GM19099 (cell line): Measurements from ENCODE around the gene UNC79.

Experiments used
- POLR2A ChIP-seq: IDR thresholded peaks from 3 replicates; pipeline ENCODE4 v1.6.1; 2011; ENCODE audit warnings: low read depth; ENCODE audit not compliant: insufficient read length; ENCODE audit errors: extremely low read depth

The UNC79 gene

DNA sequence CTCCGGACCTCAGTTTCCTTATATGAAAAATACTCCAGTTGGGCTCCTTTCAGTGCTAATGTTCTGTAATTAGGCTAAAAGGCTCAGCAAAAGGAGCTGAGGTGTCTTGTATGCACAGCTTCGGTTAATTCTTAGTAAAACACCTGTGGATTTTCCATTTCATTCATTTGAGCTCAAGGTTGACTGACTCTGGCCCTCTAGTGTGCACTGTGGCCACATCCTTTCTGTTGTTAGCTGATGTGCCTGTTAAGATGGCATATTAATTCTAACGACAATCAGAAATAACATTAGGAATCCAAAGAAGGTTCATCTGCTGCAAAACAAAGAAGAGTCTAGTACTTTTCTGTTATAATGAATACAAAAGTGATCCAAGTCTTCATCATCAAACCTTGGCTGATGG lies 45.6 kb downstream of the UNC79 start:
- TF ChIP-seq POLR2A, result no peak

DNA sequence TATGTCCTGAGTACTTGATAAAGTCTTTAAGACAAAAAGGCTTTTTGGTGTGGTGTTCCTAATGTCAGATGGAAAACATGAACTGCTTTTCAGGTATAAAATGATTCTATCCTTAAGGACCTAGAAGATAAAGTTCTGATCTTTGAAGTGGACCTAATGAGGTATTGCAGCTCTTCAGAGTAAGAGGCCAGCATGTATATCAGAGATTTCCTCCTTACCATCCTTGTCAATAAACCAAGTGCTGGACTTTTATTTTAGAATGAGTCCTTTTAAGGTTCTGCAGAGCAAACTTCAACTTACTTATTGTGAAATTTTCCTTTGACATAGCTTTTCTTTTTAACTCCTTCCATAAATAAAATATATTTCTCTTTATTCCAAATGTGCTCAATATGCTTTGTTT lies 50.1 kb downstream of the UNC79 start:
- TF ChIP-seq POLR2A, result no peak

DNA sequence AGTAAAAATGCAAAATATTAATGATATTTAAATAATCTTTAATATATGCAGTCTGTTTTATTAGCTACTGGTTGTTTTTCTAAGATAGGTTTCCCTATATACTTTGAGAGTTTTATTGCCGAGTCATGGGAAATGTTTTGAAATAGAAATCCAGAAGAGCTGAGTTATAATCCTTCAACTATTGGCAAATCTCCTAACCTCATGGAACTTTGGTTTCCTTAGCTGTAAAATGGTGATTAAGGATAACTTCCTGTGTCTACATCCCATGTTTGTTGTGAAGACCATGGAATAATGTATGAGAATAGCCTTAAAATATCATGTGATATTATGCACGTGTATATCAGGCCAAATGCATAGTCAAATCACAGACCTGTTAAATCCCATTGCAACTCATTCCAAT lies 51.0 kb downstream of the UNC79 start:
- no peak for TF ChIP-seq POLR2A

DNA sequence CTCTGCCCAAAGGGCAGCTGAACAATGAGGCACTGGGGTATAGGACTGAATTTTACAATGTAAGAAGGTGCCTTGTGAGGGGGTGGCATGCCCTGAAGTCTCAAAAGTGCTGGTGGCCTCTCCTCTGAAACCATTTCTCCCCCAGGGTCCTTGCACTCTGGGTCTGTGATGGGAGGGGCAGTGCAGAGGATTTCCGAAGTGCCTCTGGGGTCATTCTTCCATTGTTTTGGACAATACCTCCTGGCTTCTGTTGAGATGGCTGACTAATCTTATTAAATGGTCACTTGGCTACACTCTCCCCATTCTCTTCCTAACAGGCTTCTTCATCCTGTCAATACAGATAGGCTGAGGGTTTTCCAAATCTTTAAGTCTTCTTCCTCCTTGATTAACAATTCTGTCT lies 59.3 kb downstream of the UNC79 start:
- TF ChIP-seq POLR2A, result no peak

DNA sequence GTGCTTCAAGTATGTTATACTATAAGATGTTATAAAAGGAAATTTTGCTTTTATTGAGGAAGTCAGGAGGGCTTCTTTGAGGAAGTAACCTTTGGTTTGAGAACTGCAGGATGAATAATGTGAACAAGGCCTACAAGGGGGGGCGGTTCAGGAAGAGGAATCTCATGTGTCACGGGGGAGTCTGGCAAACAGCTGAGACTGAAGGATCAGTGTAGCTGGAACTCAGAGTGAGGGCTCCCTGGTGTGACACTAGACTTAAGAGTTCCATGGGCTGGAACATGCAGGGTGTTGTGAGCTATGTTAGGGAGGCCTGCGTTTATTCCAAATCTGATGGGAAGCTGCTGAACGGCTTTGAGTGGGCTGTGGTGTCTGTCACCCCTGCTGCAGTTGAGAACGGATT lies 62.3 kb downstream of the UNC79 start:
- TF ChIP-seq POLR2A, result no peak

DNA sequence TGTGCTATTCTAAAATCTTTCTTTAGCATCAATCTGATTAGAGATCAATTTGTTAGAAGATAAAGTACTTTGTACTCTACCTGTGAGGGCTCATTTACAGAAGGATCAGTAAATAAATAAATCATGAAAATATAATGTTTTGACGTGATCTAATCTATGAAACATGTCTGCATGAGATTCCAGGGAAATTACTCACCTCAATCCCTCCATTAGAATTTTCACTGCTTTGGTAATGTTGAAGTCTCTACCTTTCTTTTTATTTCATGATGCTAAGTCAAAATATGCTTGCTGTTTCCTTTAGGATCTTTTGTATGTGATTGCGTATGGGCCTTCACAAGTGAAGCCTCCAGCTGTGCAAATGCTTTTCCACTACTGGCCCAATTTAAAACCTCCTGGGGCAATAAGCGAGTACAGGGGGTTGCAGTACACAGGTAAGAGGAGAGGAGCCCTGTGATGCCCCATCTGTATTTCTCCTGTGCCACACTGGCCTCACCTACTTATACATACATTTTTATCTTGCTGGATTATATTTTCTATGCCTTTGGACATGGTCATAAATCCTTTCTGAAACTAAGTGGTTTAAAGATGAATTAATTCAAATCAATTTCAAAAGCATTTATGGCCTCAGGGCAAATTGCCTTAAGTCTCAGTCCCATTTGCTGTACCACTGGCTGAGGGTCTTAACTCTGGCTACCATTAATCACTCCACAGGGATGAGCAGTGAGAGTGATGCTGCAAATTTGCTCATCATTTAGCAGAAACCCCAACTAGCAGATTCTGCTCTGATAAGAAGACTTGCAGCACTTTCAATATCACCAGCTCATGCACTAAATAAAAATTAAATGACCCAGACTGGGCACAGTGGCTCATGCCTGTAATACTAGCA lies 66.4 kb downstream of the UNC79 start:
- TF ChIP-seq POLR2A, result no peak

DNA sequence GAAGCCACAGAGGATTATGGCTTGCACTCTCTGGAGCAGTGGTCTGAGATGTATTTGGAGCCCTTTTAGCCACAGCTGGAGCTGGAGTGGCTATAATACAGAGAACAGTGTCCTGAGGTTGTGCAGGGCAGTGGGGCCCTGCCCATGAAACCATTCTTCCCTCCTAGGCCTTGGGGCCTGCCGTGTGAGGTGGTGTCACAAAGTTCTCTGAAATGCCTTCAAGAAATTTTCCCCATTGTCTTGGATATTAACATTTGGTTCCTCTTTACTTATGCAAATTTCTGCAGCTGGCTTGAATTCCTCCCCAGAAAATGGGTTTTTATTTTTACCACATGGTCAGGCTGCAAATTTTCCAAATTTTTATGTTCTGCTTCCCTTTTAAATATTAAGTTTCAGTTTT lies 79.3 kb downstream of the UNC79 start:
- no peak for TF ChIP-seq POLR2A

DNA sequence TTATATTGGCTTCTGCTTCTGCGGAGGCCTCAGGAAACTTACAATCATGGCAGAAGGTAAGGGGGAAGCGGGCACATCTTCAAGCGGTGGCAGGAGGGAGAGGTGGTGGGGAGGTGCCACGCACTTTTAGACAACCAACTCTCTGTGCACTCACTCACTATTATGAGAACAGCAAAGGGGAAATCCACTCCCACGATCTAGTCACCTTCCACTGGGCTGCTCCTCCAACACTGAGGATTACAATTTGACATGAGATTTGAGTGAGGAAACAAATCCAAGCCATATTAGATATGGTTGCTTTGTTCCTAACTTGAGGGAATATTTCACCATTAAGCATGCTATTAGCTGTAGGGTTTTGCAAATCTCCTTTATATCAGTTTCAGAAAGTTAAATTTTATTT lies 80.3 kb downstream of the UNC79 start:
- TF ChIP-seq POLR2A, result no peak

DNA sequence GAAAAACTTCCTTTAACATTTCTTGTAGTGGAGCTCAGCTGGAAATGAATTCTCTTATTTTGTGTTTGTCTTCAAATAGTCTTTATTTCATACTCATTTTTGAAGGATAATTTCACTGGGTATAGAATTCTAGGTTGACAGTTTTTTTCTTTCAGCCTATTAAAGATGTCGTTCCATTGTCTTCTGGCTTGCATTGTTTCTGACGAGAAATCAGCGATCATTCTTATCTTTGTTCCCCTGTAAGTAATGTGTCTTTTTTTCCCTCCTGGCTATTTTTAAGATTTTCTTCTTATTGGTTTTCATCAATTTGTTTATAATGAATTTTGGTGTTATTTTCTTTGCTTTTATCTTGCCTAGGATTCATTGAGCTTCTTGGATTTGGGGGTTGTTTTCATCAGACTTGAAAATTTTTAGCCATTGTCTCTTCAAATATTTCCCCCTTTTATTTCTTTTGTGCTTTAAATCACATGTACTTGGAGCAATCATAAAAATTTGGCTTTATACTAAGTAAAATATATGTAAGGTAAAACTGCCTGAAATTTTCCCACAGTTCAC lies 89.4 kb downstream of the UNC79 start:
- no peak for TF ChIP-seq POLR2A

DNA sequence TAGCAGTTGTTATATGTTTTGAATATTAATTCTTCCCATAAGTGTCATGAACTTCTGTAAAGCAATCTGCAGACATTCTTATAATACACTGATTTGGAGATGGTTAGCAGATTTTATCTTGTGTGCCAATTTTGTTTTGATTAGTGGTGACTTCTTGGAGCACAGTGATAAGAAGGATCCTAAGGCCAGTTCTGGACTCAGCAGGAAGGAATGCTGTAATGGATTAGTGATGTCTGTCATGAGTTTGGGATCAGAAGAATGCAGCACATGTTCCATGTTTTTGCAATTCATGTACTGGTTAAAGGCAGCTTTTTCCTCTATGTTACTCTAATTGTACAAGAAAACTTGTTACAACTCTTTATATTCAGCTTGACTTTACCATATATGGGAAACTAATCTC lies 91.5 kb downstream of the UNC79 start:
- no peak for TF ChIP-seq POLR2A

DNA sequence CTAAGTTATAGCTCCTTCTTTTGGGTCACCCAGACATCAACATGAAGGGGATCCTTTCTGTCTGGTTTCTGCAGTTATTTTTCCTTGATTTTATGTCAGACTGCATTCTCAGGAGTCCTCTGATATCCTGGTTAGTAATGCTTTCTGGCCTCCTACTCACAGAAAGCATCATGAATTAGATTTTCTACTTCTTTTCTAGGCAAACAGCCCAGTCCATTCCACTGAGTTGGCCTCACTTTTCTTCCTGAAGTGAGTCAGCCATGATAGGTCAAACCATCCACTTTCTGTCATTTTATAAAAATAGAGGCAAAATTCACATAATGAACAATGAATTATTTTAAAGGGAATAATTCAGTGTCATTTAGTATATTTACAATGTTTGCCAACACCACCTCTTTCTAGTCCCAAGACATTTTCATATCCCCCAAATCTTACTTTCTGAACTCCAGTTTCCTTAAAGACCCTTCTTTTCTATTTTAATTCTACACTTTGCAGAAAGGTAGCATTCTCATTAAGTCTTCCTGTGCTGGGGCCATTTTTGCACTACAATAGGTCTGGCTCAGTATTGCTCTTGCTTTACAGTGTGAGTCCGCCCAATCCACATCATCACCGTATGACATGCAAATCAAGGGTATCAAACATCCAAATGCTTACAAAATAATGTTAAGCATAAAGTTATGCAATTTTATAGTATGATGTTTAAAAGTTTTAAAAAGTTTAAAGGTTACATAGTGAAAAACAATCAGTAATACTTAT lies 95.1 kb downstream of the UNC79 start:
- no peak for TF ChIP-seq POLR2A

DNA sequence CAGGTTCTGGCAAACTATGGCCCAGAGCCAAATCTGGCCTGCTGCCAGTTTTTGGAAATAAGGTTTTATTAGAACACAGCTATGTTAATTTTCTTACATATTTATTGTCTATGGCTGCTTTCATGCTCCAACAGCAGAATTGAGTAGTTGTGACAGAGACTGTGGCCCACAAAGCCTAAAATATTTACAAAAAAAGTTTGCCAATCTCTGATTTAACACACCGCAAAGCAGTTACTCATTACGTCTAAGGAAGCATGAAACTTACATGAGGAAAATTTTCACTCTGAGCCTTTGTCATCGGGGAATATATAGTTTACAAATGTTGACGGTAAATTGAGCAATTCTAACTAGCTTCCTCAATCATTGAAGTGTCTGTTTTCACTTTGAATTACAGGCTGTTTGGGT lies 96.5 kb downstream of the UNC79 start:
- TF ChIP-seq POLR2A, result no peak

DNA sequence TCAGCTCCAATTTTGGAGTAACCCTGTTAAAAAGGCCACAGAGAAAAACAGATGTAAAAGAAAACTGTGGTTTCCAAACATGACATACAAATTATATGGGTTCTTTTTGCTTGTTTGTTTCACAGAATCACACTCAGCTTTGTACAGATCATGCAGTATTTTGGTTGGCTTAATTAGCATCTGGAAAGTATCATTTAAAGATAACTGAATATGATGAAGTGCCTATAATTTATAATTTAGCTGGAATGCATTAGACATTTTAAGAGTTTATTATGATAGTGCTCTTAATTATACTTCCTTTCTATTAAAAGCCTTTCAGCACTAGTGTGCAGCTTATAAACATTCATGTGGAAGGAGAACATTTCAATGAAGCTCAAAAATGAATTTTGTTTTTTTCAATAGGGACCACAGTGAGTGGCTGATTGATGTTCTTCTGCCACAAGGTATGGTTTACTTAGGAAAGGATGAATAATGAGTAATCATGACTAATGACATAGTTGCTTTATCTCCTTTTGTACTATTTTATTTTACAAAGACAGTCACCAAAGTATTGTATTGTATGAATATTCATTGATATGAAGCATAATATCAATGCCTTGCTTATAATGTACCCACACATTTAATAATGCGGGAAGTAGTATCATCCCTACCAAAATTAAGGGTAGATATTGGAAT lies 98.3 kb downstream of the UNC79 start:
- no peak for TF ChIP-seq POLR2A

DNA sequence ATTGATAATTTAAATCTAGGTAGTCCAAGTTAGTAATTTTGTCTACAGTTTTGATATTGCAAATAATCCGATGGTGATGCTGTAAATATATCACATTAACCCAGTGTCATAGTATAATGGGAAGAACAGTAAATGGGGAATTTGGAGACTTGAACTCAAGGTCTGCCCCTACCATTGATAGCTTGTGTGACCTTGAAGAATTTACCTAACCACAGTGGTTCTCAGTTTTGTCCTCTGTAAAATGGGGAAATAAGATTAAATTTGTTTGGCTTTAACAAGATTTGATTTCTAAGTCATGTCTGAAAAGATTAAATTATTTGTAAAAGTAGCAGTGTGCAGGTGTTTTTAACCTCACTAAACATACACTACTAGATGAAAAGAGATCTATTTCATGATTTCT lies 100.9 kb downstream of the UNC79 start:
- TF ChIP-seq POLR2A, result no peak

DNA sequence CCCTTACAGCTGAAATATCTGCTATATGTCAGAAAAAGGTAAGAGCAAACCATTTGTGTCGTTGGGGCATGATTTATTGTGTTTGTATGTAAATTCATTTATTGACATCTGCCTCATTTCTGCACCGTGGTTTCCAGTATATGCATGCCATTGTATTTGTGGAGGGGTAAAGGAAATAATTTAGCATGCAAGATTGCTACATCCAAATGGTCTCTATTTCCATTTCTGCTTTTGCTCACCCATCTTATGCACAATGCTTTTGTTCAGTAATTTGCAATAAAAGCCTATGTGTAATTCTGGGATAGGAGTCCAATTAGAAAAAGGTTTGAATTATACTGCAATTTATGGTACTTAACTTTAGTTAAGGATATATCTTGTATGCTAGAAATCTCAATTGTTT lies 101.8 kb downstream of the UNC79 start:
- TF ChIP-seq POLR2A, result no peak

DNA sequence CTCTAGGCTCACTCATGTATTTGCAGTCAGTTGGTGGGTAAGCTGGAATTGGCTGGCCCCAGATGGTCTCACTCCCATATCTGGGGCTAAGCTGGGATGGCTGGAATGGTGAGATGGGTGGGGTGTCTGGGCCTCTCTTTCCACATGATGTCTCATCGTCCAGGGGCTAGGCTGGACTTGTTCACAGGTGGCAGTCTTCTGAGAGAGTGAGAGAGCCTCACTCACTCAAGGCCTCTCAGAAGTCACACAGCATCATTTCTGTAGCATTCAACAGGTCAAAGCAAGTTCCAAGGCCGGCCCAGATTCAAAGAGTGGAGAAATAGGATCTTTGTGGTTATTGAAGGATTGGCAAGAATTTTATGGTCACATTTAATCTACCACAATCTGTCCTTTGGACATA lies 102.7 kb downstream of the UNC79 start:
- no peak for TF ChIP-seq POLR2A

DNA sequence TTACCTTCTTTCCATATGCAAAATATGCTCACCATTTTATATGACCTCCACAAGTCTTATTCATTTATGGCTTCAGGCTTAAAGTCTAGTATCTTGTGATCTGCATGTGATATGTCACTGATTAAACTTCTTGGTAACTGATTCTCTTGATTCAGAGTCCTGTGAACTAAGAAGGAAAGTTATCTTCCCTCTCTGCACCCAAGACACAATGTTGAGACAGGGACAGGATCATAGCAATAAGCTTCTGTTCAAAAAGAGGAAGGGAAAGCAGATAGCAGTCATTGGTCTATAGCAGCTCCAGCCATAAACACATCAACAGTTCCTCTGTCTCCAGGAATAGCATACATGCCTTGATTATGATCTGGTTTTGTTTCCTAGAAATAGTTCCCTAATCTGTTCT lies 103.1 kb downstream of the UNC79 start:
- no peak for TF ChIP-seq POLR2A
